Gastrocnemius medialis (tissue), 4 donors: ENCODE results near the gene ATXN1. TPM values are rescaled to one million over a fixed set of nuclear protein-coding genes. Genes with fewer than 3 reads are reported as not detected.
"Not testable (repeated sequence)": the region's sequence is repeated elsewhere in the genome, so short reads cannot be mapped to it uniquely, and the experiment has no call there.

Source experiments
- ATAC-seq, 2 donors: fragments of 150-250 bp; one replicate each; pipeline ENCODE4 v1.9.1; 2016
- DNase-seq, 2 donors: peaks; one replicate each; pipeline ENCODE4 v3.0.0-alpha.2; 2019
- H3K27ac ChIP-seq, 4 donors: fragments of 200-600 bp; sonication (generic); 1 replicate in 1 of 4; 2 replicates in 3 of 4; pipeline ENCODE4 v1.5.1; 2016 to 2018; ENCODE audit warnings: mild to moderate bottlenecking in 2 of 4, moderate library complexity in 1 of 4
- H3K27me3 ChIP-seq, 3 donors: fragments of 200-600 bp; sonication (generic) in 2 of 3; 1 replicate in 1 of 3; 2 replicates in 2 of 3; pipeline versions ENCODE4 v1.5.1 to v1.6.0; 2016 to 2019; ENCODE audit warnings: mild to moderate bottlenecking in 1 of 3, moderate library complexity in 1 of 3
- H3K36me3 ChIP-seq, 2 donors: fragments of 200-600 bp; sonication (generic) in 1 of 2; one replicate each; pipeline ENCODE4 v1.5.1; 2017 to 2018
- H3K4me1 ChIP-seq, 2 donors: fragments of 200-600 bp; sonication (generic) in 1 of 2; one replicate each; pipeline ENCODE4 v1.5.1; 2016 to 2017; ENCODE audit warnings: mild to moderate bottlenecking in 2 of 2
- H3K4me3 ChIP-seq, 4 donors: fragments of 200-600 bp; sonication (generic) in 3 of 4; 1 replicate in 1 of 4; 2 replicates in 3 of 4; pipeline ENCODE4 v1.5.1; 2016 to 2019; ENCODE audit warnings: mild to moderate bottlenecking in 2 of 4
- H3K9me3 ChIP-seq, 3 donors: fragments of 200-600 bp; sonication (generic) in 2 of 3; 1 replicate in 1 of 3; 2 replicates in 2 of 3; pipeline ENCODE4 v1.5.1; 2016 to 2019
- CTCF ChIP-seq, 5 experiments: fragments of 450-650 bp in 3 of 5; fragments of 200-600 bp in 2 of 5; sonication (generic) in 2 of 5; IDR thresholded peaks in 4 of 5; conservative IDR thresholded peaks in 1 of 5; 1 replicate in 4 of 5; 2 replicates in 1 of 5; pipeline ENCODE4 v1.5.1; 2016 to 2019; ENCODE audit warnings: antibody characterized with exemption in 5 of 5, mild to moderate bottlenecking in 3 of 5, moderate library complexity in 3 of 5
- POLR2A ChIP-seq, 2 donors: fragments of 450-650 bp; IDR thresholded peaks; one replicate each; pipeline ENCODE4 v1.6.1; 2017; ENCODE audit warnings: antibody characterized with exemption in 2 of 2, mild to moderate bottlenecking in 2 of 2, moderate library complexity in 2 of 2
- in situ Hi-C, 4 donors: fragments of 200-750 bp; cut with MboI; loops; one replicate each; pipeline versions ENCODE4 v1.15.0 to v1.8.0; 2017; ENCODE audit warnings: low sequenced_read_pairs in 4 of 4
- intact Hi-C: fragments of 100-400 bp; cut with DNase I; formaldehyde crosslinking; loops from one replicate; pipeline ENCODE4 v1.15.1; 2023; ENCODE audit warnings: low total_unique reads
- total RNA-seq, 4 donors: library from RNA; depleted of rRNA; stranded (reverse); fragments of >200 nt; gene quantifications; one replicate each; pipeline versions ENCODE4 v1.1.0 to v1.2.3, GENCODE V29; 2016

Gene ATXN1
- total RNA-seq, 4 donors from 2014 or later = 21.8 to 42.9 (median 33.1) TPM

DNA sequence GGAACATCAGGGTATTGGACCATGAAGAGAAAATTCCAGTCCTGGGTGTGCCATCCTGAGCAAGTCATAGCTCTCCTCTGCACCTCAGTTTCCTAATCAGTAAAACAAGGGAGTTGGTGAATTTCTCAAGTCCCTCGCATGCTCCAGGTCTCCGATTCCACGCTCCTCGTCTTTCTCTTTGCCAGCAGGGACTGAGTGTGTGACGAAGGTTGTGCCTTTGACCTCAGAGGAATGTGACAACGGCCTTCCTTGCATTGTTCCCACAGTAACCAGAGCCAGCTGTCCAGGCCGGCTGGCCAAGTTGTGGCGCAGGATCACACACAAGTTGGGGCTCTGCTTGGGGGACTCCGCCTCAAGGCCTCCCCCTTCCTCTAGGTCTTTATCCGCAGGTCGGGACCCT, 217.3 kb downstream of the ATXN1 start:
- no peaks in the 10 kb centered on the region for H3K36me3 ChIP-seq
- peak; percentile 36 to 73 for ATAC-seq
- H3K27ac ChIP-seq = peak overlapping the region; percentile 62 to 71 (median 64)
- H3K9me3 ChIP-seq = no peaks in the 10 kb centered on the region
- DNase-seq = peak in 1 of 2 donors; percentile 49
- TF ChIP-seq POLR2A (IDR thresholded peaks at IDR 0.05) (no peak), CTCF (IDR thresholded peaks at IDR 0.05 in 4 of 5, conservative IDR thresholded peaks at IDR 0.05 in 1 of 5) (no peak)
- intact Hi-C loops = no loop called here
- H3K4me3 ChIP-seq = no peak overlapping the region
- no peaks in the 10 kb centered on the region for H3K27me3 ChIP-seq
- H3K4me1 ChIP-seq = peaks cover 41 to 44% of the 10 kb centered on the region in 2 donors
- in situ Hi-C loops = no loop called here

- H3K27me3 ChIP-seq = no peaks in the 10 kb centered on the region
- H3K9me3 ChIP-seq = no peaks in the 10 kb centered on the region
- intact Hi-C loops = no loop called here
- no peak for DNase-seq
- H3K4me3 ChIP-seq = no peak overlapping the region
- H3K36me3 ChIP-seq = no peaks in the 10 kb centered on the region
- H3K27ac ChIP-seq = peak overlapping the region; percentile 62 to 71 (median 64)
- no peak for ATAC-seq
- peaks cover 41 to 44% of the 10 kb centered on the region in 2 donors for H3K4me1 ChIP-seq
- TF ChIP-seq POLR2A (IDR thresholded peaks at IDR 0.05) (no peak), CTCF (IDR thresholded peaks at IDR 0.05 in 4 of 5, conservative IDR thresholded peaks at IDR 0.05 in 1 of 5) (no peak)
- in situ Hi-C loops = no loop called here
Observed at GRCh38 chr6:16543521-16543920, 217.7 kb downstream of the ATXN1 start.

DNA sequence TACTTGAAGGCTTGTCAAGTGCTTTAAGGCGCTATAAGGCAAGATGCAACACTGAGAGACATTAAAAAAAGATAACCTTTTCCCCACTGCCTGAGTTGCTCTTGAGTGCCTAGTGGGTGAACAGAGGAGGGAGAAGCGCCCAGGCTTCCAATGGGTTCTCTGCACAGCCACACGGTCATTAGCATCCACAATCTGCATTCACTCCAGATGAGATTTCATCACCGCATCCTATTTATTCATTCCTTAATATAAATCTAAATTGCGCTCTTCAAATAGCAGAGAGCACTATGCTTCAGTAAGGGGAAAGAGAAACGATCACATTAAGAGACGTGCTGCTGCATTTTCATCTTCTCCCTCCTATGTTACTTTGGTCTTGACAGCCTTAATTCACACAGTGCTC, 219.2 kb downstream of the ATXN1 start:
- H3K36me3 ChIP-seq = no peaks in the 10 kb centered on the region
- H3K4me3 ChIP-seq = no peak overlapping the region
- no peaks in the 10 kb centered on the region for H3K27me3 ChIP-seq
- peaks cover 41 to 44% of the 10 kb centered on the region in 2 donors for H3K4me1 ChIP-seq
- in situ Hi-C loops (no loop called here), intact Hi-C loops (no loop called here)
- TF ChIP-seq POLR2A (IDR thresholded peaks at IDR 0.05) (no peak), CTCF (IDR thresholded peaks at IDR 0.05 in 4 of 5, conservative IDR thresholded peaks at IDR 0.05 in 1 of 5) (no peak)
- no peaks in the 10 kb centered on the region for H3K9me3 ChIP-seq
- ATAC-seq (no peak), DNase-seq (no peak)
- H3K27ac ChIP-seq = peak overlapping the region in 3 of 4 donors; percentile 61 to 65 (median 61)

DNA sequence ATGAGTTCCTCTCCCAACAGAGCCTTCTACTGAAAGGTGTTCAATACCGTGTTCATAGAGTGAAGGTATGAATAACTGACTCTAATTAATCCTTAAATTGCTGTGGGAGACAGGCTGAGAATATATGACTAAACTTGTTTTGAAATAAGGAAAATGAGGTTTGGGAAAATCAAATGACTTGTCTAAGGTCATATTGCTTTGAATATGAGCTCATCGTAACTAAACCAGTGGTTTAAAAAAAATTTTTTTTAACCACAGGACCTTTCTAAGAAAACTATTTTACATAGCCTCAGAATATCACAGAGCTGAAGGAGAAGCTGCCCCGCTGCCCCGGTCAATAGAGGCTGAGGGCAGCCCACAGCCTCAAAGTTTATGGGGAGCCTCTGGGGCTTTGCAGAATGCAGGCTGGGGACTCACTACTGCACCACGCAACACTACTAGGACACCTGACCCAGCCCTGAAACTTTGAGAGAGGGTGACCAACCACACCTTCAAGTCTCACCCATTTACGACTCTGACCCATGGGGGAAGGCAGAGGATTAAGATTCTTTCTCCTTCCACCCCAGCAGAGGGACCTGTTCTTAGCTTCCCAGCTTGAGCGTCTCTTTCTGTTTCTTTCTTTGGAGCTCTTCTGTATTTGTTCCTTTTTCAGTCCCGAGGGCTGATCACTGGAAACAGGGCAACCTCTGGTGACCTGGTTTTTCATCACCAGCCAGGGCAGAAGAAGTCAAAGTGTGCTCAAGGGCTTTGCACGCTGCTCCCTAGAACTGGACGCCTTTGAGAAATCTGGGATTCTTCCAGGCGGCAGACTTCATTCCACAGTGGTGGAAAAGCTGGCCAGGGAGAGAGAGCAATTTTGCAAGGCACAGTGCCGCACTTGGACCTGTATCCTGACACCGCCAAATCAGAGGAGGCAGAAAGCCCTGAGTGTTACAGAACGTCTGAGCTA, 220.2 kb downstream of the ATXN1 start:
- H3K9me3 ChIP-seq = no peaks in the 10 kb centered on the region
- in situ Hi-C loops = no loop called here
- H3K36me3 ChIP-seq = no peaks in the 10 kb centered on the region
- DNase-seq (peak; percentile 8 to 62), ATAC-seq (peak; percentile 53 to 89)
- peak overlapping the region; percentile 40 to 65 (median 61) for H3K27ac ChIP-seq
- peaks cover 41 to 44% of the 10 kb centered on the region in 2 donors for H3K4me1 ChIP-seq
- H3K4me3 ChIP-seq = peak overlapping the region in 1 of 4 donors; percentile 3
- no peaks in the 10 kb centered on the region for H3K27me3 ChIP-seq
- intact Hi-C loops = no loop called here
- TF ChIP-seq CTCF (IDR thresholded peaks at IDR 0.05 in 4 of 5, conservative IDR thresholded peaks at IDR 0.05 in 1 of 5) (peak in 2 of 5 experiments; percentile 13 to 25), POLR2A (IDR thresholded peaks at IDR 0.05) (no peak)

DNA sequence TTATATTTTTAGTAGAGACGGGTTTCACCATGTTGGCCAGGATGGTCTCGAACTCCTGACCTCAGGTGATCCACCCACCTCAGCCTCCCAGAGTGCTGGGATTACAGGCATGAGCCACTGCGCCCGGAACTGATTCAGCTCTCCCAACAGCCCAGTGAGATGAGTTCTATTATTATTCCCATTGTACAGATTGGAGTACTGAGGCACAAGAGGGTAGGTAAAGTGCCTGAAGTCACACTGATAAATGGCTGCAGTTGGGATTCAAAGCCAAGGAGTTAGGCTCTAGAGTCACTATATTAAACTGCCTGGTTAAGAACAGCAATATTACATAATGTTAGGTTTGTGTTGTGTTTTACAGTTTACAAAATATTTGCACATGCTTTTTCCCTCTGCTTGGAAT, 220.9 kb downstream of the ATXN1 start:
- H3K27me3 ChIP-seq, ATAC-seq, intact Hi-C loops, H3K27ac ChIP-seq, H3K4me3 ChIP-seq, H3K36me3 ChIP-seq, in situ Hi-C loops, H3K9me3 ChIP-seq, DNase-seq: not testable (repeated sequence)
- peaks cover 40 to 41% of the 10 kb centered on the region in 2 donors for H3K4me1 ChIP-seq
